Left ventricle myocardium inferior (tissue), 1 donor: Measurements from ENCODE around the gene SH3PXD2B. TPM values are rescaled to one million over a fixed set of nuclear protein-coding genes. Genes with fewer than 3 reads are reported as not detected.

Source experiments
- DNase-seq: peaks from one replicate; pipeline ENCODE4 v3.0.0-alpha.2; 2020
- H3K27ac ChIP-seq: fragments of 200-600 bp; replicated peaks from 2 replicates; pipeline ENCODE4 v1.8.0; 2021
- H3K27me3 ChIP-seq: fragments of 200-600 bp; 2 replicates; pipeline ENCODE4 v1.8.0; 2021; ENCODE audit warnings: low read depth
- H3K36me3 ChIP-seq: fragments of 200-600 bp; 2 replicates; pipeline ENCODE4 v1.8.0; 2021
- H3K4me1 ChIP-seq: fragments of 200-600 bp; 2 replicates; pipeline ENCODE4 v1.8.0; 2021
- H3K4me3 ChIP-seq: fragments of 200-600 bp; 2 replicates; pipeline ENCODE4 v1.8.0; 2021; ENCODE audit warnings: mild to moderate bottlenecking, moderate library complexity
- H3K9me3 ChIP-seq: fragments of 200-600 bp; replicated peaks from 2 replicates; pipeline ENCODE4 v1.8.0; 2021
- CTCF ChIP-seq: fragments of 200-600 bp; IDR thresholded peaks from 2 replicates; pipeline ENCODE4 v1.8.0; 2021; ENCODE audit warnings: antibody characterized with exemption, mild to moderate bottlenecking, borderline replicate concordance
- intact Hi-C: fragments of 100-400 bp; cut with micrococcal nuclease; formaldehyde crosslinking; loops from one replicate; pipeline ENCODE4 v1.11.0; 2022
- total RNA-seq: library from RNA; stranded (reverse); fragmentation: NEBNext Ultra II Directional; extraction: Animal tissue kit (Norgen Biotek cat#: 25700); gene quantifications from one replicate; pipeline ENCODE4 v1.2.1, GENCODE V29; 2021
- donor health status: DM: no; HTN: yes; CAD: no; lungs with severe emphysema.

The SH3PXD2B gene
- total RNA-seq, 1 donor from 2014 or later: 5.2 TPM

GRCh38 chr5:172463031-172463430, 8.7 kb upstream of the SH3PXD2B start:
- DNase-seq: no peak
- intact Hi-C loops: no loop called here
- Histone ChIP-seq H3K4me1 (peaks cover 22% of the 10 kb centered on the region), H3K4me3 (no peak overlapping the region), H3K9me3 (peaks cover 17% of the 10 kb centered on the region), H3K27ac (no peak overlapping the region), H3K27me3 (no peaks in the 10 kb centered on the region), H3K36me3 (no peaks in the 10 kb centered on the region)
- TF ChIP-seq CTCF: no peak

DNA sequence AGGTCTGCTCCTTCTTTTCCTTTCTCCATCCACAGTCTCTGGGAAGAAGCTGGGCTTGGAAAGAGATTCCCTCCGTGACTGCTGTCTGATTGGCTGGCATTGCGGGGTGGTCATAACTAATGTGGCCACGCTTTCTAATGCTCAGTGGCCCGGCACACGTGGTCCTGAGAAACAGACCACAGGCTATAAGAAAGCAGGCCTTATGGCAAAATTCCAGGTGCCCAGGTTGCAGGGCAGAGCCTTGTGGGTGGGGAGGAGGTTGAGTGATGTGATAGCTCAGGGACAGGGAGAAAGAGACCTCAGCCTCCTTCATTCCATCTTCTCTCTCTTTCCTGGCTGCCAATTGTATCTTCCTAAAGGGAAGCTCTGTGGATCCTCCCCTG, 5.4 kb upstream of the SH3PXD2B start:
- Histone ChIP-seq H3K4me3 (no peak overlapping the region), H3K4me1 (peaks cover 36% of the 10 kb centered on the region), H3K27me3 (no peaks in the 10 kb centered on the region), H3K36me3 (no peaks in the 10 kb centered on the region), H3K9me3 (peaks cover 17% of the 10 kb centered on the region), H3K27ac (no peak overlapping the region)
- no peak for DNase-seq
- no peak for TF ChIP-seq CTCF
- intact Hi-C loops: no loop called here

DNA sequence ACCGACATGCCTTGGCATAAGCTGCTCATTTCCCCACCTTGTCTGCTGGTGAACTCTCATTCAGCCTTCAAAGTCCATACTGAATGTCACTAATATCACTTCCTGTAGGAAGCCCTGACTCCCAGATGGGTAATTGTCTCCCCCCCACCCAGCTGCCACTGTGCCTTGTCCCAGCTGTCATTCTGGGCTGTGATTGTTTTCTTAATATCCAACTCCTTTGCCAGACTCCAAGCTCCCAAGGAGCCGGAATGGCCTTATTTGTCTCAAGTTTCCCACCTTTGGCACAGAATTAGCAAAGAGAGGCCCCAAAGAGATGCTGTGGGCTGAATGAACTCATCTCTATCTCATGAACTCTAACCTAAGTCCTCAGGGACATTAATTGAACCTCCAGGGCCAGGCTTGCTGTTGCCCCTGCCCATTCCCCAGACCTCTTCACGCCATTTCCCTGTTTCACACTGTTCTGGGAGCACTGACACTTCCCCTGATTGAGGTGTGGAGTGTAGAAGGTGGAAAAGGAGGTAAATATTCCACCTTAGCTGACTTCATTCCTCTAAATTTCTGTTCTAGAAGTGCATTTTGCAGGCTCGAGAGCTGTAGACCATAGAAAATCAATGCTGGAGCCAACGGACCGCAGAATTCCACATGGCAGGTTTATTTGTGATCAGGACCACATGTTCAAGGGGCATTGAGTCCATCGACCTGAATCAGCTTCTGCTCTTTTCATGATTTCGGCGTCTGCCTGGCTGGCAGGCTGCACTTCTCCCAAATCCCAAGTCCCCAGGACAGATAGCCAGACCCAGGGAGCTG, 4.9 kb upstream of the SH3PXD2B start:
- H3K4me1 ChIP-seq: peaks cover 39% of the 10 kb centered on the region
- intact Hi-C loops: no loop called here

GRCh38 chr5:172456076-172456722, 1.9 kb upstream of the SH3PXD2B start:
- intact Hi-C loops: no loop called here
- DNase-seq: no peak
- TF ChIP-seq CTCF: no peak
- H3K4me3 ChIP-seq: no peak overlapping the region
- no peaks in the 10 kb centered on the region for H3K36me3 ChIP-seq
- H3K9me3 ChIP-seq: no peaks in the 10 kb centered on the region
- H3K27ac ChIP-seq: no peak overlapping the region
- no peaks in the 10 kb centered on the region for H3K27me3 ChIP-seq
- peaks cover 68% of the 10 kb centered on the region for H3K4me1 ChIP-seq

More for the DNA sequence above, 4.9 kb upstream of the SH3PXD2B start:
- TF ChIP-seq CTCF: no peak
- H3K36me3 ChIP-seq: no peaks in the 10 kb centered on the region
- no peak overlapping the region for H3K4me3 ChIP-seq
- H3K27ac ChIP-seq: no peak overlapping the region
- DNase-seq: no peak
- H3K9me3 ChIP-seq: peaks cover 13% of the 10 kb centered on the region
- H3K27me3 ChIP-seq: no peaks in the 10 kb centered on the region

DNA sequence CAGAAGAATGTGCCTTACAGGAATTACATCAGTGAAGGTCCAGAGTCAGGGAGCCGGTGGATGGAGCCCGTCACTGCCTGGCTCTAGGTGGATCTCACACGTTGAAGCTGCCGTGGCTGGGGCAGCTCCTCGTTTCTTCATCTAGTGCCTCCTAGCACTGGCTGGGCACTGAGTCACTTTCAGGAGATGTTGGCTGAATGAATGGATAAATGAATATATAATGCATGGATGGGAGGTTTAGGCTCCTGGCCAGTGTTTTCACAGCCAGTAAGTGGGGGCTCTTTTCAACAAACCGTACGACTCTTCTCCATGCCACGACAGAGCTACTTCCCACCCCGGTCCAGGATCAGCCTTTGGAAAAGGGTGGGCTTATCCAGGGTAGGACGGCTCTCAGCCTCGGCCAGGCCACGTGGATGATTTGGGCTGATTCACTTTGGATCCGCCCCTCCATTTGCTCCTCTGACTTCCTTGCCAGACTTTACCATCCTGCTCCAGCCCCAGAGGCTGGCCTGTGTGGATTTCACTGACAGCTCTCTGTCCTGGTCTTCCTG, 1.3 kb upstream of the SH3PXD2B start:
- no peak for DNase-seq
- intact Hi-C loops: no loop called here
- H3K4me3 ChIP-seq: no peak overlapping the region
- H3K36me3 ChIP-seq: no peaks in the 10 kb centered on the region
- TF ChIP-seq CTCF: no peak
- no peaks in the 10 kb centered on the region for H3K27me3 ChIP-seq
- H3K27ac ChIP-seq: no peak overlapping the region
- H3K9me3 ChIP-seq: no peaks in the 10 kb centered on the region
- H3K4me1 ChIP-seq: peaks cover 67% of the 10 kb centered on the region
